ENCODE data around the gene FNDC3B. TPM values are rescaled to one million over a fixed set of nuclear protein-coding genes. Genes with fewer than 3 reads are reported as not detected.

Gene FNDC3B
- total RNA-seq, 1 donor from 2014 or later: 71.8 TPM

DNA sequence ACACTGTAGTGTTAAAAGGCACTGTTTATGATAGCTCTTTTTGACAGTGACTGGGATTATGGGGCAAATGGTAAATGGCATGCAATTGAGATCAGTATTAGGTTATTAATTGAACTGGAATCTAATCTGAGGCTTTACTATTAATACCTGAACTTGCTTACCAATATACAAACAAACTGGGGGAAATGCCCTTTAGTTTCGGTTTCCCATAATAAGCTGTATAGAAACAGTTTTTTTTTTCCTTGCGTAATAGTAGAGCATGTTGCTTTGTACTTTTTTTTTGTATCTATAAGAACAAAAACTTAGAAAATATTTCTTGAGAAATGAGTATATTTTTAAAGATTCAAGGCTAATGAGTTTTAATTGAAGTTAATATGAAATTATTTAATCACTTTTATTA, 95.0 kb downstream of the FNDC3B start:
- no peak for DNase-seq (ENCODE audit: low read depth in 2 of 2)

GRCh38 chr3:172135185-172135584, 95.8 kb downstream of the FNDC3B start:
- DNase-seq (ENCODE audit: low read depth in 2 of 2): peak in 1 of 2 donors; percentile 33

DNA sequence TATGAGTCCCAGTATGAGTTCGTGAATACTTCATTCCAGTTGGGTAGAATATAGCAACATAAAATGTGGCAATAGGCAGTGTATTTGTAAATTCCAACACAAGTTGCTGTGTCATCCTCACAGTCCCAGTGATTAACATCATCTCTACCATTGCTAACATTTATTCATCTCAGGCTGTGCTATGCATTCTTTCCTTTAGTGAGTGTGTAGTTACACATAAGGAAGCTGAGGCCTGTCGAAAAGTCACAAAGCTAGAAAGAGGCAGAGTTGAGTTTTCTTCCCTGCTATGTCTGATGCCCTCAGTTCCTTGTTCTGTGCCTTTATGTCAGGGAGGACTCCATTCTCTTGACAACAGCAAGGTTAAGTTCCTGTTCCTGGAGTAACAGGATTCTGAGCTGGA, 96.4 kb downstream of the FNDC3B start:
- DNase-seq (ENCODE audit: low read depth in 2 of 2): no peak

- no peak for DNase-seq (ENCODE audit: low read depth in 2 of 2)
These were observed 97.0 kb downstream of the FNDC3B start for GRCh38 chr3:172136330-172136729.

GRCh38 chr3:172137287-172138192, 98.2 kb downstream of the FNDC3B start:
- DNase-seq (ENCODE audit: low read depth in 2 of 2): peak in 1 of 2 donors; percentile 83

GRCh38 chr3:172138193-172138537, 98.8 kb downstream of the FNDC3B start:
- no peak for DNase-seq (ENCODE audit: low read depth in 2 of 2)

GRCh38 chr3:172138792-172139507, 99.6 kb downstream of the FNDC3B start:
- DNase-seq (ENCODE audit: low read depth in 2 of 2): peak in 1 of 2 donors; percentile 77

- peak in 1 of 2 donors; percentile 38 for DNase-seq (ENCODE audit: low read depth in 2 of 2)
These were observed 100.3 kb downstream of the FNDC3B start for GRCh38 chr3:172139528-172140276.

GRCh38 chr3:172140499-172141391, 101.4 kb downstream of the FNDC3B start:
- peak; percentile 84 to 97 for DNase-seq (ENCODE audit: low read depth in 2 of 2)

GRCh38 chr3:172142051-172142863, 102.9 kb downstream of the FNDC3B start:
- DNase-seq (ENCODE audit: low read depth in 2 of 2): peak in 1 of 2 donors; percentile 91

DNA sequence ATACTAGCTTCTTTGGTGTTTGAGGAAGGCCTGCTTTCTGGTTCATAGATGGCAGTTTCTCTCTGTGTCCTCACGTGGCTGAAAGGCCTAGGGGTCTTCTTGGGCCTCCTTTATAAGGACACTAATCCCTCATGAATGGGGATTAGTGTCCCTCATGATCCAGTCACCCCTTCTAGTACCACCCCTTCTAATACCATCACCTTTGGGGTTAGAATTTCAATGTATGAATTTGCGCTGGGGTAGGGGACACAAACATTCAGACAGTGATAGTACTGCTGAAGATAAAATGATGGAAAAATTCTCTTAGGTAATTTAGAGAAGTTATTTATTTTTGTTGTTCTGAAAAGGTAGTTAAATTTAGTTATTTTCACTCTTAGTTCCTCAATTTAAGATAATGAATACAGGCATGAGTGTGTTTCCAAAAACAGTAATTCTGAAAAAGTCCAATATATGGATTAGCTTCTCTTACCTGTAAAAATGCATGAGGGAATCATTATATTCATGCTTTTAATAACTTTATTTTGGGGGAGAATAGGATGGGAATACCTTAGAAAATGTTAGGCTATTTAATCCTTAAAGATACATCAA, 103.6 kb downstream of the FNDC3B start:
- DNase-seq (ENCODE audit: low read depth in 2 of 2): no peak

DNA sequence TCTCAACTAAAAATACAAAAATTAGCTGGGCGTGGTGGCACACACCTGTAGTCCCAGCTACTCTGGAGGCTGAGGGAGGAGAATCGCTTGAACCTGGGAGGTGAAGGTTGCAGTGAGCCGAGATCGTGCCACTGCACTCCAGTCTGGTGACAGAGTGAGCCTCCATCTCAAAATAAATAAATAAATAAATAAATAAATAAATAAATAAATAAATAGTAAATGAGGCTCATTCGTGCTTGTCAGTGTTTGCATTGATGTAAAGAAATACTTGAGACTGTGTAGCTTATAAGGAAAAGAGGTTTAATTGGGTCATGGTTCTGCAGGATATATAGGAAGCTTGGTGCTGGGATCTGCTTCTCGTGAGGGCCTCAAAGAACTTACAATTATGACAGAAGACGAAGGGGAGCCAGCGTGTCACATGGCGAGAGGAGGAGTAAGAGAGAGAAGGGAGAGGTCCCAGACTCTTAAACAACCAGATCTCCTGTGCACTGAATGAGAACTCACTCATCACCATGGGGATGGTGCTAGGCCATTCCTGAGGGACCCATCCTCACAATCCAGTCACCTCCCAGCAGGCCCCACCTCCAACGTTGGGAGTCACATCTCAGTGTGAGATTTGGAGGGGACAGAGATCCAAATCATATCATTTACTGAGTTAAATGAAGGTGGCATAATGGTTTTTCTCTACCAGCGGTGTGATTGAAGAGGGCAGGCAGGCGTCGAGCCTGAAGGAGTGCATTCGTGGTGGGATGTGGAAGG, 104.5 kb downstream of the FNDC3B start:
- DNase-seq (ENCODE audit: low read depth in 2 of 2): no peak

DNA sequence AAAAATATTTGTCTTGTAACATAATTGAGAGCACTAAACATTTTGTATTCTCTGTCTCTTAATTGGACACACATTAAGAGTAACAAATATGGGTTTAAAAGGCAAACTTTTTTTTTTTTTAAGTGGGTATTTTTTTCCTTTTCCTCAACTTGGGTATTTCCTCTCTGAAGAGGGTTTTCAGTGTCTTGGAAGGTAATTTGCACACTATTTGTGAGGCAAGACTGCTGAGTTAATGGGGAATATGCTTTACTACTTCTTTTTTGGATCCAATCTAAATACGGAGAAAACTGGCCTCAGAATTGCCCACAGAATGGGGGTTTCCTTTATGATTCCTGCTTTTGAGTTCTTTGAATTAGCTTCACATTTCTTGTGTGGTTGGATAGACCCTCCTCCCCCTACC, 105.2 kb downstream of the FNDC3B start:
- no peak for DNase-seq (ENCODE audit: low read depth in 2 of 2)

GRCh38 chr3:172145031-172145686, 105.8 kb downstream of the FNDC3B start:
- DNase-seq (ENCODE audit: low read depth in 2 of 2): no peak

DNA sequence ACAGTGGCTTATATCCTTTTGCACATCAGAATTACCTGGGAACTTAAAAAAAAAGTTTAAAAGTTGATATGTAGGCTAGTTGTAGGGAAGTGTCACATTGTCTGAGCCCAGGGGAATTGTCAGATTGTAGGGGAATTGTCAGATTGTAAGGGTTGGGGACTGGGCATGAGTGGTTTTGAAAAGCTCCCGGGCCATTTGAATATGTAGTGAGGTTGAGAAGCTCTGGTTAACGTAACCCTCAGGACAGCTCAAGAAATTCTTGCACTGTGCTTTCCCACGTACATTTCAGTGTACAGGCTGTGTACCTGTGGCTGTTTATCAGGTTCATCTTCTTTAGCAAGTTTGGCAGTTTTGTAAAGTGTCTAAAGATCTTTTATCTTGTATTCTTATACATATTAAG, 107.0 kb downstream of the FNDC3B start:
- DNase-seq (ENCODE audit: low read depth in 2 of 2): no peak

- DNase-seq (ENCODE audit: low read depth in 2 of 2): no peak
These were observed 107.9 kb downstream of the FNDC3B start for GRCh38 chr3:172147113-172147818.

DNA sequence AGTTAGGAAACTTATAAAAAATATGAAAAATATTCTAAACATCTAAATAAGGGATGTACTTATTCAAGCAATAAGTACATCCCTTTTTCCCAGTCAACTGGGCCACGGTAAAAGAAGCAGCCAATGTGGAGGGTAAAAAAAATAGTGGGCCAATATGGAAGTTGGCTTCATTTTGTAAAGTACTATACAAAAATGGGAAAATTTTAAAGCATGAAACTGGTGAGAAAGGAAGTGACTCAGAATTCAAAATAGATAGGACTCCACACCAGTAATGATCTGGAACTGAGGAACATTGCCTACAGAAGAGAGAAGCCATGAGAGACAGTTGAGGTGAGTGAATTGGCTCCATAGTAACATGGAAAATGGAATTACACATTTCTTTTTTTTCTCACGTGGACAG, 108.9 kb downstream of the FNDC3B start:
- peak; percentile 65 to 72 for DNase-seq (ENCODE audit: low read depth in 2 of 2)

All from dermis microvascular lymphatic vessel endothelial cell (primary cell).